ENCODE data around the gene ZNF23. TPM values are rescaled to one million over a fixed set of nuclear protein-coding genes. Genes with fewer than 3 reads are reported as not detected.

Gene ZNF23
- total RNA-seq, 1 experiment from 2014 or later = 9.6 TPM

- H4K5ac ChIP-seq (ENCODE audit: insufficient read length, low read depth, low read length) = no peak overlapping the region
- H3K79me2 ChIP-seq (ENCODE audit: insufficient read depth, low read length) = no peaks in the 10 kb centered on the region
- no peak overlapping the region for H3T11ph ChIP-seq (ENCODE audit: low read length)
- H2BK20ac ChIP-seq (ENCODE audit: low read depth, low read length, poor library complexity, severe bottlenecking) = no peak overlapping the region
- H3K23ac ChIP-seq (ENCODE audit: insufficient read length, low read depth, low read length) = no peak overlapping the region
- no peak overlapping the region for H3K14ac ChIP-seq (ENCODE audit: insufficient read depth, low read length)
- DNase-seq = peak; percentile 40
- TF ChIP-seq CTCF (conservative IDR thresholded peaks at IDR 0.05) = peak; percentile 82
- no peak overlapping the region for H2AK5ac ChIP-seq (ENCODE audit: insufficient read length, low read length)
- no peaks in the 10 kb centered on the region for H3K23me2 ChIP-seq (ENCODE audit: insufficient read length, low read depth, low read length, poor library complexity, severe bottlenecking)
- H3K4me1 ChIP-seq (ENCODE audit: insufficient read depth, low read length) = no peaks in the 10 kb centered on the region
- no peak overlapping the region for H3K18ac ChIP-seq (ENCODE audit: insufficient read length, low read depth, low read length)
- H3K4me2 ChIP-seq (ENCODE audit: insufficient read depth, insufficient read length, low read length) = no peak overlapping the region
- H3K4ac ChIP-seq (ENCODE audit: low read depth, low read length) = no peak overlapping the region
- H3K9ac ChIP-seq (ENCODE audit: extremely low read depth, insufficient read length, low read length) = no peak overlapping the region
- no peak overlapping the region for H2BK5ac ChIP-seq (ENCODE audit: insufficient read length, low read length)
- Mint-ChIP-seq H3K4me1 (no peaks in the 10 kb centered on the region), H3K27ac (no peak overlapping the region), H3K36me3 (ENCODE audit: insufficient read depth in 1 of 3, low read depth in 3 of 3) (no peaks in the 10 kb centered on the region), H3K27me3 (ENCODE audit: low read depth) (peaks cover 3% of the 10 kb centered on the region; the same call in 1 of the 2 replicates), H3K4me3 (no peak overlapping the region), H3K9me3 (peaks cover 0 to 3% of the 10 kb centered on the region in 2 experiments; a peak in 1 of 5 replicates)
- H4K20me1 ChIP-seq (ENCODE audit: control insufficient read depth, insufficient read depth, insufficient read length) = no peaks in the 10 kb centered on the region
- H4K91ac ChIP-seq (ENCODE audit: insufficient read length, low read depth, low read length) = no peak overlapping the region
- H2AFZ ChIP-seq (ENCODE audit: low read length) = no peak overlapping the region
- H3K79me1 ChIP-seq (ENCODE audit: insufficient read depth, low read depth, low read length, poor library complexity, severe bottlenecking) = no peaks in the 10 kb centered on the region
- H3K56ac ChIP-seq (ENCODE audit: insufficient read length, low read depth, low read length) = no peak overlapping the region
- no CpG with 5 or more reads among the region's 3 CpGs for WGBS (ENCODE audit: extremely low coverage, insufficient read length, low lambda C conversion rate)
- H3K27me3 ChIP-seq (ENCODE audit: insufficient read depth, low read length) = no peaks in the 10 kb centered on the region
- H2BK15ac ChIP-seq (ENCODE audit: low read depth, low read length) = no peak overlapping the region
- H3K9me3 ChIP-seq (ENCODE audit: control insufficient read depth, low read depth, low read length) = no peaks in the 10 kb centered on the region
- H2BK120ac ChIP-seq (ENCODE audit: low read depth, low read length, poor library complexity, severe bottlenecking) = no peak overlapping the region
- H3K27ac ChIP-seq (ENCODE audit: insufficient read length, low read depth, low read length) = no peak overlapping the region
- no peak overlapping the region for H2BK12ac ChIP-seq (ENCODE audit: insufficient read length, low read depth, low read length)
- no peak overlapping the region for H4K8ac ChIP-seq (replicated peaks; ENCODE audit: insufficient read length, low read depth, low read length)
Observed at GRCh38 chr16:71499775-71500364, 37.8 kb upstream of the ZNF23 start.
